GM19324 (cell line): Measurements from ENCODE around the gene CD200R1.

Experiments
- ATAC-seq: cut with Tn5 transposase; IDR thresholded peaks from one replicate; pipeline ENCODE4 v1.9.1; 2021; ENCODE audit warnings: mild to moderate bottlenecking, moderate library complexity; ENCODE audit not compliant: unreplicated experiment, low FRiP score

The CD200R1 gene

DNA sequence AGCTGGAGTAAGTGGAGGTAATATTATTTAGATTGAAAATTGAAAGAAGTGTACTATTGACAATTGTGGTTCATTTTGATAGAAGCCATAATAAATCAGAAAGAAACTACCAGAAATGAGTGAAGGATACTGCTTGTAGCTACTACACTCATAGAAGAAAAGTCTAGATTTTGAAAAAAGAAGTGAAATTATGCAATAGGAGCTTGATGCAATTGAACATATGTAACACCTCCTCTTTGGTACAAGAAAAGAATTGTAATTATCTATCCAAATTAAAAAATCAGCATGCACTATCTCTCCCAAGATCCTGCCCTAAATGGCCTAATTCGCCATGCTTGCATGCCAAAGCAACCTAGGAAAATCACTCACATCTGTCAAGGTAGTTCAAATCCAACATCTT, 77.1 kb downstream of the CD200R1 start:
- no peak for ATAC-seq

DNA sequence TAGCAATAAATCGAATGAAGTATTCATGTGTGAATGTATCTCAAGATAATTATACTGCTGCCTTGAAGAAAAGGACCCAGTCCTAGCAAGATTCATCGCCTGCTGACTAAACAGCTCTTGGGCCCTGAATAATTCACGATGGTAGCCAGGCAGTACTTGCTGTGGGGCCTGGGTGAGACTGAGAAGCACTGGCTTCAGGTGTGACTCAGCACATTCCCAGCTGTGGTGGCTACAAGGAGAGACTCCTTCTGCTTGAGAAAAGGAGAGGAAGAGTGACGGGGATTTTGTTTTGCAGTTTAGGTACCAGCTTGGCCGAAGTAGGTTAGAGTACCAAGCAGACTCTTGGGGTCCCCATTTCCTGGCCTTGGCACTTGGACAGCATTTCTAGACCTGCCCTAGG, 80.6 kb downstream of the CD200R1 start:
- no peak for ATAC-seq

DNA sequence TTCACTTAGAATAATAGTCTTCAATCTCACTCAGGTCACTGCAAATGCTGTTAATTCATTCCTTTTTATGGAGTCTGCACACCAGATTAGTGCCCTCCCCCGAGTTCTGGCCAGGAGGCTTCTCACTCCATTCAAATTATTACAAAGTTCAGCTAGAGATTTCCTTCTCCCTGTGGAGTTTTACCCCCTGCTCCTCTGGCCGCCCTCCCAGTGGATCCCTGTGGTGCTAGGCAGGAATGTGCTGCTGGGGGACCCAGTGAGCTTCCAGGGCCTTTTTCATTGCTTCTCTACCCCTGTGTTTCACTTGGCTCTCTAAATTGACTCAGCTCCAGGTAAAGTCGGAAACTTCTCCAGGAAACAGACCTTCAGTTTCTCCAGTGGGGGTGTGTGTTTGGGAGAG, 85.5 kb downstream of the CD200R1 start:
- no peak for ATAC-seq

DNA sequence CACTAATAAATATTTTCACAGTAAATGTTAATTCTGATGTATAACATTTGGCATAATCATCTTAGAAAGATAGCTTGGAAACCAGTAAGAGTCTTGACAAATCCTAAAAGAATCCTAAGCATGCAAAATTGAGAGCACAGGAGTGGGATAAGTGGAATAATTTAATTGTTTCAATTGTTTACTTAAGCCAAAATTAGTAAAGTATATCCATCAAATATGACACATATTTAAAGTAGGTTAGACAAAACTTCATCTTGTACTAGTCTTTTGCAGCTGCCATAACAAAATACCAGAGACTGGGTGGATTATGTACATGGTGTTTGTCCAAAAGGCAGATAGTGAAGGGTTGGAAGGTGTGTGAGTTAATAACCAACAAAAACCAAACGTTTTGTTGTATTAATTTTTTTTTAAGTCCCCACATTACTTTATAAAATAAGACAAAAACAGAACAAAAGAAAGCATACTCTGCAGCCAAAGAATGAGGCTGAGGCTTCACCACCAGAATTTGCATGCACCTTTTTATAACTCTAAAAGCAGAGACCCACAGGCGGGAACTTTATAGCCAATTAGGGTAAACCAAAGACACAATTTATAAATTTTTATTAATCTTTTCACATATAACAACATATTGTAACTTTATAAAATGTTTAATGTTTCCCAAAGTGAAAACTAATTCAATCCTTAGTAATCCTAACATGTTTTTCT, 86.4 kb downstream of the CD200R1 start:
- peak; percentile 49 for ATAC-seq

DNA sequence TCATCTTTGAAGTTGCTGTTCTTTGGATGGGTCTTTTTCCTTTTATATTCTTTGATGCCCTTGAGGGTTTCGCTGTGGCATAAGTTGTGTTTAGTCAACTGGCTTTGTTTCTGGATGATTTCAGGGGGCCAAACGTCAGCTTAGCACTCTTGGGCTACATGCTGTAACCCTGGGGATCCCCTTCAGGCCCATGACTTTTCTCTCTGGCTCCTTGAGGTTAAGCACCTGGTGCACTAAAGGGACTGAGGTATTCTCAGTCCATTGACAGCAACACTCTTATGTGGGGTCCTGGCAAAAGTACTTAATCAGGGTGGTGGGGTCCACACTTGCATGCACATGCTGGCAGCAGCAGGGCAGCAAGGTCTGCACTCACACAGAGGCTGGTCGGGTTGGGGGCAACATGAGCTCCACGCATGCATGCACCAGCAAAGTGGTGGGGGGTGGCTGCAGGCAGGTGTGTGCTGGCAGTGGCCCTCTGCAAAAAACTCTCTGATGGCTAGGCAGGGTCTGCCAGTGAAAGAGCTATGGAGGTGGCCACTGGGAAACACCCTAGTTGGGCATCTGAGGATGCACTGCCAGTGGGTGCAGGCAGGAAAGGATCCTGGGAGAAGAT, 90.1 kb downstream of the CD200R1 start:
- ATAC-seq: no peak

DNA sequence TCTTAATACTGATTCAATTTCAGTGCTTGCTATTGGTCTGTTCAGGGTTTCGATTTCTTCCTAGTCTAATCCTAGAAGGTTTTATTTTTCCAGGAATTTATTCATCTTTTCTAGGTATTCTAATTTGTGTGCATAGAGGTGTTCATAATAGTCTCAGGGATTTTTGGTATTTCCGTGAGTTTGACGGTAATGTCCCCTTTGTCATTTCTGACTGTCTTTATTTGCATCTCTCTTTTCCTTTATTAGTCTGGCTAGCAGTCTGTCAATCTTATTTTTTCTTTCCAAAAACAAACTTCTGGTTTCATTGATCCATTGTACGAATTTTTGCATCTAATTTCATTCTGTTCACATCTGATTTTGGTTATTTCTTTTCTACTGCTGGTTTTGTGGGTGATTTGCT, 93.0 kb downstream of the CD200R1 start:
- ATAC-seq: no peak

DNA sequence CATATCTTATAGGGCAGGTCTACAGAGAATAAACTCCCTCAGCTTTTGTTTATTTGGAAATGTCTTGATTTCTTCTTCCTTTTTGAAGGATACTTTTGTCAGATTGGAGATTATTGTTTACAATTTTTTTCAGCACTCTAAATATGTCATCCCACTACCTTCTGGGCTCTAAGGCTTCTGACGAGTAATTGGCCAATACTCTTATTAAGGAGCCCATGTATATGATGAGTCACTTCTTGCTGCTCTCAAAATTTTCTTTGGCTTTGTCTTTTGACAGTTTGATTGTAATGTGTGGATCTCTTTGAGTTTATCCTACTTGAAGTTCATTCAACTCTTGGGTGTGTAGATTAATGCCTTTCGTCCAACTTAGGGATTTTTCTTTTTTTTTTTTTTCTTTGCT, 99.3 kb downstream of the CD200R1 start:
- no peak for ATAC-seq

DNA sequence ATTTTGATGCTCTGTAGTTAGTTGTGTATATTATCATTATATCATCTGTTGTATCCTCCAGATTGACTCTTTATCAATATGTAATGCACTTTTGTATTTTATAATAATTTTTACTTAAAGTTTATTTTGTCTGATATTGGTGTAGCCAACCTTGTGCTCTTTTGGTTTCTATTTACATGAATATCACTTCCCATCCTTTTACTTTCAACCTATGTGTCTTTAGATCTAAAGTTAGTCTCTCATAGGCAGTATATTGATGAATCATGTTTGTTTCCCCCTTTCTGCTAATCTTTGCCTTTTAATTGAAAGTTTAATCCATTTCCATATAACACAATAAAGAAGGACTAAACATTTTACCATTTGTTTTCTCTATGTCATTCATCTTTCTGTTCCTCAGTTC, 100.2 kb downstream of the CD200R1 start:
- ATAC-seq: no peak

DNA sequence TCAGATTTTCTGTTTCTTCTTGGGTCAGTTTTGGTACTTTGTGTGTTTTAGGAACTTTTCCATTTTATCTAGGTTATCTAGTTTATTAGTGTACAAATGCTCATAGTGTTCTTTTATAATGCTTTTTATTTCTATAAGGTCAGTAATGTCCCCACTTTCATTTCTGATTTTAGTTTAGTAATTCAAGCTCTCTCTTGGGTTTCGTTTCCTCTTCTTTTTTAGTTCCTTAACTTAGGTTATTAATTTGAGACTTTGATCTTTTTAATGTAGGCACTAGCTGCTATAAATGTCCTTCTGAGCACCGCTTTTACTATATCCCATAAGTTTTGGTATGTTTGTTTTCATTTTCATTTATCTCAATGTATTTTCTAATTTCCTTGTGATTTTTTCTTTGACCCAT, 101.3 kb downstream of the CD200R1 start:
- no peak for ATAC-seq

DNA sequence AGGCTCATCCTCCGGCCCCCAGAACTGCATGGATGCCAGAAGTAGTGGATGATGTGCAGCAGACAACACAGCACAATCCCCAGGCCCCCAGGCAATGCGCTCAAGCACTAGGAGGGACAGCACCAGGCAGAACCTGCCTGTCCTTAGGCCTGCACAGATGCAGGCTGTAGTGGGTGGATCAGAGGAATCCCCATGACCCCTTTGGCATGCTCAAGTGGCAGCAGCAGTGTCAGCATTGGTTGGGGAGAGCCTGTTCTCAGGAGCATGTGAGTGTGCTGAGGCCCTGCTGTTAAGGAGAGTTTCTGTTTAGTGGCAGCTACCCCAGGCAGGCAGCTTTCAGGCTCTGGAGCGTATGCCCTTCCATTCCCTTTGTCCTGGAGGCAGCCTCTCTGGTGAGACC, 103.2 kb downstream of the CD200R1 start:
- ATAC-seq: no peak
